ENCODE data around the gene CCDC178.

CCDC178 gene

GRCh38 chr18:32896776-32897547, 543.6 kb downstream of the CCDC178 start:
- Histone ChIP-seq H3K4me1 (no peaks in the 10 kb centered on the region), H3K9me3 (0 out of 2 replicates have a peak, but pooled peaks cover 4% of the 10 kb centered on the region), H3K36me3 (replicated peaks) (no peaks in the 10 kb centered on the region), H3K4me3 (no peak overlapping the region), H3K27me3 (ENCODE audit: low read depth) (0 out of 2 replicates have a peak, but pooled peaks cover 3% of the 10 kb centered on the region)
- no peak for DNase-seq (ENCODE audit: low spot score in 2 of 2)
- in situ Hi-C loops (cut with MboI; ENCODE audit: low sequenced_read_pairs) = no loop called here

GRCh38 chr18:32893915-32894314, 546.6 kb downstream of the CCDC178 start:
- H3K9me3 ChIP-seq = 0 out of 2 replicates have a peak, but pooled peaks cover 4% of the 10 kb centered on the region
- H3K36me3 ChIP-seq (replicated peaks) = no peaks in the 10 kb centered on the region
- peak; percentile 19 to 25 for DNase-seq (ENCODE audit: low spot score in 2 of 2)
- H3K4me1 ChIP-seq = no peaks in the 10 kb centered on the region
- in situ Hi-C loops (cut with MboI; ENCODE audit: low sequenced_read_pairs) = no loop called here
- no peak overlapping the region for H3K4me3 ChIP-seq
- 0 out of 2 replicates have a peak, but pooled peaks cover 3% of the 10 kb centered on the region for H3K27me3 ChIP-seq (ENCODE audit: low read depth)

DNA sequence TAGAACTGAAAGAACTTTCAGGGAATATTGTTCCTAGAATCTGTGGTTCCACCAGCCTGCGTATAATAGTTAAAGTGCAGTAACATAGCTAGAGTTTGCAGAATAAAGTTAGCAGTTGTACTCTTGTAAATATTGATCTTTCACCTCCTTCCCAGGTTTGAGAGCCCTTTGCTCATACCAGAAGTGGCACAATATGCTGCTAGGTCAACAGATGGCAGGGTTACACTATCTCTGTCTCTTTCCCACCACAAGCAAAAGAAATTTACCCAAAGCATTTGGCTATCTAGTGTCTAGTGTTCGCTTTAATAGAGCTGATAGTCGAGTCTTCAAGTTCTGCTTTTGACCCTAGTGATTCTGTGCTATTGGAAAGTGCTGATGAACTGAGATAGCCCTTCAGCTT, 548.7 kb downstream of the CCDC178 start:
- no peaks in the 10 kb centered on the region for H3K36me3 ChIP-seq (replicated peaks)
- H3K27me3 ChIP-seq (ENCODE audit: low read depth) = 0 out of 2 replicates have a peak, but pooled peaks cover 3% of the 10 kb centered on the region
- no peak for DNase-seq (ENCODE audit: low spot score in 2 of 2)
- H3K4me3 ChIP-seq = no peak overlapping the region
- in situ Hi-C loops (cut with MboI; ENCODE audit: low sequenced_read_pairs) = no loop called here
- 0 out of 2 replicates have a peak, but pooled peaks cover 2% of the 10 kb centered on the region for H3K9me3 ChIP-seq
- no peaks in the 10 kb centered on the region for H3K4me1 ChIP-seq

GRCh38 chr18:32891130-32891529, 549.4 kb downstream of the CCDC178 start:
- no peaks in the 10 kb centered on the region for H3K36me3 ChIP-seq (replicated peaks)
- no peak overlapping the region for H3K4me3 ChIP-seq
- H3K9me3 ChIP-seq = no peaks in the 10 kb centered on the region
- no peak for DNase-seq (ENCODE audit: low spot score in 2 of 2)
- in situ Hi-C loops (cut with MboI; ENCODE audit: low sequenced_read_pairs) = no loop called here
- no peaks in the 10 kb centered on the region for H3K4me1 ChIP-seq
- 0 out of 2 replicates have a peak, but pooled peaks cover 3% of the 10 kb centered on the region for H3K27me3 ChIP-seq (ENCODE audit: low read depth)

GRCh38 chr18:32889615-32890593, 550.6 kb downstream of the CCDC178 start:
- DNase-seq (ENCODE audit: low spot score in 2 of 2) = peak; percentile 35 to 62
- Histone ChIP-seq H3K27me3 (ENCODE audit: low read depth) (0 out of 2 replicates have a peak, but pooled peaks cover 3% of the 10 kb centered on the region), H3K36me3 (replicated peaks) (no peaks in the 10 kb centered on the region), H3K4me3 (no peak overlapping the region), H3K9me3 (no peaks in the 10 kb centered on the region), H3K4me1 (no peaks in the 10 kb centered on the region)
- in situ Hi-C loops (cut with MboI; ENCODE audit: low sequenced_read_pairs) = no loop called here

DNA sequence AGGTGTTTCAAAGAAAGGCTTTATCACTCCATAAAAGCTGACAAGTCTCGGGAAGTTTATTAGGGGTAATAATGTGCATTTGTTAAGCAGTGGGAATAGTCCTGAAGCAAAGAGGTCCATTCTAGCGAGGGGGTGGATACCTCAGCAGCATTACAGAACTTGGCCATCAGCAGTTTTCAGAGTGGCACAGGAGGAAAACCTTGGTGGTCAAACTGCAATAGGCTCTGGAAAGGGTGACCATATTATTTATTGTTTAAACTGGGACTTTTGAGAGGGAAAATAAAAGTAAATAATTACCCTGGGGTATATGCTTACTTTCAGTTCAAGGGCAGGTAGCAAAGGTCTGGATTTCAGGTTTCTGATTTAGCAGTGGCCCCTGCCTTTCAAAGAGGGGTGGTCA, 552.2 kb downstream of the CCDC178 start:
- no peak for DNase-seq (ENCODE audit: low spot score in 2 of 2)

More for the DNA sequence above, 552.2 kb downstream of the CCDC178 start:
- H3K4me3 ChIP-seq = no peak overlapping the region
- no peaks in the 10 kb centered on the region for H3K4me1 ChIP-seq
- 0 out of 2 replicates have a peak, but pooled peaks cover 3% of the 10 kb centered on the region for H3K27me3 ChIP-seq (ENCODE audit: low read depth)
- no peaks in the 10 kb centered on the region for H3K9me3 ChIP-seq
- no peaks in the 10 kb centered on the region for H3K36me3 ChIP-seq (replicated peaks)
- in situ Hi-C loops (cut with MboI; ENCODE audit: low sequenced_read_pairs) = no loop called here

All from HAP-1 (cell line).